Nephron (organoid): ENCODE results near the gene OBI1.

Experiments
- H3K27ac Mint-ChIP-seq, 3 experiments: 2 replicates each; pipeline ENCODE4 v1.8.0; 2020; ENCODE audit warnings: mixed read lengths in 3 of 3, mild to moderate bottlenecking in 2 of 3, moderate library complexity in 1 of 3
- H3K27me3 Mint-ChIP-seq: 2 replicates; pipeline ENCODE4 v1.8.0; 2021; ENCODE audit warnings: low read depth, mild to moderate bottlenecking, moderate library complexity, mixed read lengths
- H3K36me3 Mint-ChIP-seq: 2 replicates; pipeline ENCODE4 v1.8.0; 2020; ENCODE audit warnings: low read depth, mixed read lengths
- H3K4me1 Mint-ChIP-seq: 2 replicates; pipeline ENCODE4 v1.8.0; 2020; ENCODE audit warnings: mixed read lengths
- H3K4me3 Mint-ChIP-seq, 3 experiments: 2 replicates each; pipeline ENCODE4 v1.8.0; 2020; ENCODE audit warnings: mild to moderate bottlenecking in 3 of 3, mixed read lengths in 3 of 3, moderate library complexity in 2 of 3
- H3K9me3 Mint-ChIP-seq: 2 replicates; pipeline ENCODE4 v1.8.0; 2020; ENCODE audit warnings: mixed read lengths
- CTCF ChIP-seq, 3 experiments: fragments of 200-600 bp; sonication (generic); IDR thresholded peaks; one replicate each; pipeline ENCODE4 v1.5.0; 2021; ENCODE audit warnings: antibody characterized with exemption in 3 of 3; ENCODE audit not compliant: unreplicated experiment in 3 of 3

The OBI1 gene

DNA sequence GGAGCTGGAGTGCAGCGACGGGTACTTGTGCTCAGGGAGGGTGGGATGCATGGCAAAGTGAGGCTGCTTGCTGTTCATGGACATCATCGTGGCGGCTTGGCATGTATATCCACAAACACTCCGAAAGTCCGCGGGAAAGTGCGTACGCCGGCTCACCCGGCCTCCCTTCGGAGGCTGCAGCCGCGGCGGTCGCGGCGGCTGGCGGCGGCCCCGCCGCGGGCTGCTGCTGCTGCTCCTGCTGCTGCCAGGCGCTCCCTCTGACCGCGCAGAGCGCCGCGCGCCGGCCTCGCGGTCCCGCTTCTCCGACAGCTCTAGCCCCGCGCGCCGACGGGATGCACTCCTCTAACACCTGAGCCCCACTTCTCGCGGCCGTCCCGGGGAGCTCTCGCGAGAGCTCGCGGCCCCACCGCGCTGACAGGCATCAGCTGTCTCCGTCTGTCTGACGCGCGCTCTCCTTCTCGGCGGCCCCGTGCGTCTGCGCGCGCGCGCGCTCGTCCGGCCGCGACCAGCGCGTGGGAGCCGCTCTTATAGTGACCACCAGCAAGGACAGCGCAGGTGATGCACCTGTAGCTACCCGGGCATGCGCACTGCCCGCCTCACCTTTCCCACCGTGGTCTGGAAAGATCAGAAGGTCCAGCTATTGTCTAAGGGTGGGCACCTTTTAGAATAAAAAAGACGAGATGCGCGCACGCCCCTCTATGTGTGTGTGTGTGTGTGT is 55.6 kb downstream of the OBI1 start, which contains the start of gene POU4F1:
TSS of gene POU4F1 (minus strand) at position 313 of the 718 bp plus-strand sequence. CDS start at position 87, 226 bp downstream.
- H3K9me3 Mint-ChIP-seq: no peaks in the 10 kb centered on the region
- H3K4me1 Mint-ChIP-seq: peaks cover 23% of the 10 kb centered on the region
- TF ChIP-seq CTCF (IDR thresholded peaks at IDR 0.05; ENCODE audit: unreplicated experiment in 3 of 3): no peak
- H3K27me3 Mint-ChIP-seq: peaks cover 98% of the 10 kb centered on the region
- no peaks in the 10 kb centered on the region for H3K36me3 Mint-ChIP-seq
- H3K4me3 Mint-ChIP-seq: peak within 1 kb of the TSS; percentile 82 to 86 (median 83)
- no peak within 1 kb of the TSS for H3K27ac Mint-ChIP-seq

DNA sequence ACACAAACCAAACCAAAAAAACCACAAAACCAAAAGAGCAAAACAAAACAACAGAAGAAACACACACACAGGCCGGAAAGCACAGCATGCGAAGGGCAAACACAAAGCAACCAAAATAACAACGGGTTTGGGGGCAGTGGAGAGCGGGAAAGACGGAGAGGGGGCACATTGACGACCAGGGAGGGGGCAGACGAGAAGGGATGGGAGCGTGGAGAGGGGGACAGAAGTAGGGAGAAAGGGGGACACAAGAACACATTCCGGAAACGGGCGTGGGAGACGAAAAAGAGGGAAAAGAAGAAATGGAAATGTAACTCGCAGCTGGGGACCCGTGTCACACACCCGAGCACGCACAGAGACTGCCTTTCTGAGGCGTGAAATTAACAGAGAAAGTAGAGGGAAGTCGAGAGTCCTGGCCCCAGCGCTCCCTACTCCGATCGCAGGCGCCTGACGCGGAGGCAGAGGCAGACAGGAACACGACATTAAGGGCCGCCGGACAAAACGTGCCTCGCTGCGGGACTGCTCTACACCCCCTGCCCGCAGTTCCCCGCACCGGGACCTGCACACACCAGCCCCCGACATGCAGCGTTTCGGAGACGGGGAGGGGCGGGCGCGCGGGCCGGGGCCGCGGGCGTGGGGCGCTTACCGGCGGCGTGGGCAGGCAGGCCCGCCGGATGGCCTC is 56.3 kb downstream of the OBI1 start:
- Mint-ChIP-seq H3K4me1 (peaks cover 18% of the 10 kb centered on the region), H3K27ac (no peak overlapping the region), H3K4me3 (peak overlapping the region; percentile 80 to 84 (median 80)), H3K27me3 (peaks cover 98% of the 10 kb centered on the region), H3K36me3 (no peaks in the 10 kb centered on the region), H3K9me3 (no peaks in the 10 kb centered on the region)
- TF ChIP-seq CTCF (IDR thresholded peaks at IDR 0.05; ENCODE audit: unreplicated experiment in 3 of 3): no peak

DNA sequence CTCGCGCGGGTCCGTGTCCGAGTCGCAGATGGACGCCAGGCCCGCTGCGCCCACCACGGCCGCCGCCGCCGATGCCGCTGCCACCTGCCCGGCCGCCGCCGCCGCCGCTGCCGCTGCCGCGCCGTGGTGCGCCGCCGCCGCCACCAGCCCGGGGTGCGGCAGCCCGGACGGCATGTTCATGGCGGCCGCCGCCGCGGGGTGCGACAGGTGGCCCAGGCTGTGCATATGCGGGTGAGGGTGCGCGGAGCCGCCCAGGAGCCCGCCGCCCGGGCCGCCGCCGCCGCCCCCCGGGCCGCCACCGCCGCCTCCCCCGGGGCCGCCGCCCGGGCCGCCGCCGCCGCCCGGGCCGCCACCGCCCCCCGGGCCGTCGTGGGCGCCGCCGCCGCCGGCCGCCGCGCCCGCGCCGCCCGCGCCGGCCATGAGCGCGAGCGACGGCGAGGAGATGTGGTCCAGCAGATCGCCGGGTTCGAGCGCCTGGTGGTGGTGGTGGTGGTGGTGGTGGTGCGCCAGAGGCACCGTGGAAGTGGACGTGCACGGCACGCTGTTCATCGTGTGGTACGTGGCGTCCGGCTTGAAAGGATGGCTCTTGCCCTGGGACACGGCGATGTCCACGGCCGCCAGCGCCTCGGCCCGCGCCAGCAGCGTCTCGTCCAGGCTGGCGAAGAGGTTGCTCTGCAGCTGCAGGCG is 56.9 kb downstream of the OBI1 start:
- no peaks in the 10 kb centered on the region for H3K36me3 Mint-ChIP-seq
- no peaks in the 10 kb centered on the region for H3K9me3 Mint-ChIP-seq
- H3K27me3 Mint-ChIP-seq: peaks cover 98% of the 10 kb centered on the region
- H3K27ac Mint-ChIP-seq: no peak overlapping the region
- H3K4me1 Mint-ChIP-seq: peaks cover 18% of the 10 kb centered on the region
- peak overlapping the region; percentile 80 to 84 (median 80) for H3K4me3 Mint-ChIP-seq
- TF ChIP-seq CTCF (IDR thresholded peaks at IDR 0.05; ENCODE audit: unreplicated experiment in 3 of 3): no peak

GRCh38 chr13:78601124-78601873 is 57.7 kb downstream of the OBI1 start:
- H3K4me1 Mint-ChIP-seq: peaks cover 18% of the 10 kb centered on the region
- no peak for TF ChIP-seq CTCF (IDR thresholded peaks at IDR 0.05; ENCODE audit: unreplicated experiment in 3 of 3)
- no peak overlapping the region for H3K27ac Mint-ChIP-seq
- no peaks in the 10 kb centered on the region for H3K36me3 Mint-ChIP-seq
- H3K27me3 Mint-ChIP-seq: peaks cover 98% of the 10 kb centered on the region
- H3K9me3 Mint-ChIP-seq: no peaks in the 10 kb centered on the region
- peak overlapping the region; percentile 47 to 58 (median 52) for H3K4me3 Mint-ChIP-seq

DNA sequence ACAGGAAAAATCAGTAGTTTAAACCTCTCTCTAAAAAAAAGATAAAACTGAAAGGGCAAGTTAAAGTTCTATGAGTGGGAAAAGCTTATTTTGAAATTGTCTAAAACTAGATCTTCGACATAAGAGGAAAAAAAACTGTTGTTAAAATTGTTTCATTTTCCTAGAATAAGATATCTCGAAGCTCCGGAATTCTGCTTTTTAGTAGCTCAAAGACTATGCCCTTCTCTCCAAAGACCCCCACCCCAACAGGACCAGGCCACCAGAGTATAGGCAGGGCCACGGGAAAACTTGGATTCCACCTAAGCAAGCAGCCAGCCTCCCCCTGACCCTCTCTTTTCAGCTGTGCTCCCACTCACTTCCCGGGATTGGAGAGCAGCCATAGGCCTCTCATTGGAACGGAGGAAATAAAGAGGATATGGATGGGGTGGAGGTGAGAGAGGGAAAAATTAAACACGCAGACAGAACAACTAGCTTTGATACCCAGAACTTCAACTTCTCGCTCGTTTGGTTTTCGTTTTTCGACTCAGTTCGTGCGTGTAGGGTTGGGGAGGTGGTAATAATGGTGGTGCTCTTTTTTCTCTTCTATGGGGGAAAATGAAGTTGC is 58.6 kb downstream of the OBI1 start:
- no peak overlapping the region for H3K27ac Mint-ChIP-seq
- no peaks in the 10 kb centered on the region for H3K9me3 Mint-ChIP-seq
- H3K4me1 Mint-ChIP-seq: peaks cover 22% of the 10 kb centered on the region

More for the DNA sequence above, 58.6 kb downstream of the OBI1 start:
- TF ChIP-seq CTCF (IDR thresholded peaks at IDR 0.05; ENCODE audit: unreplicated experiment in 3 of 3): no peak
- Mint-ChIP-seq H3K4me3 (peak overlapping the region; percentile 47 to 58 (median 52)), H3K27me3 (peaks cover 98% of the 10 kb centered on the region), H3K36me3 (no peaks in the 10 kb centered on the region)
